Stimulated activated CD8-positive, alpha-beta memory T cell treated with anti-CD3 and anti-CD28 coated beads, Interleukin-4, amount 100 ng/mL, for 4 hours (primary cell): ENCODE results near the gene RTRAF.

Experiments
- DNase-seq, 2 donors: peaks; one replicate each; pipeline ENCODE4 v3.0.0-alpha.2; 2020; ENCODE audit warnings: low read depth in 2 of 2, low spot score in 1 of 2

The RTRAF gene

DNA sequence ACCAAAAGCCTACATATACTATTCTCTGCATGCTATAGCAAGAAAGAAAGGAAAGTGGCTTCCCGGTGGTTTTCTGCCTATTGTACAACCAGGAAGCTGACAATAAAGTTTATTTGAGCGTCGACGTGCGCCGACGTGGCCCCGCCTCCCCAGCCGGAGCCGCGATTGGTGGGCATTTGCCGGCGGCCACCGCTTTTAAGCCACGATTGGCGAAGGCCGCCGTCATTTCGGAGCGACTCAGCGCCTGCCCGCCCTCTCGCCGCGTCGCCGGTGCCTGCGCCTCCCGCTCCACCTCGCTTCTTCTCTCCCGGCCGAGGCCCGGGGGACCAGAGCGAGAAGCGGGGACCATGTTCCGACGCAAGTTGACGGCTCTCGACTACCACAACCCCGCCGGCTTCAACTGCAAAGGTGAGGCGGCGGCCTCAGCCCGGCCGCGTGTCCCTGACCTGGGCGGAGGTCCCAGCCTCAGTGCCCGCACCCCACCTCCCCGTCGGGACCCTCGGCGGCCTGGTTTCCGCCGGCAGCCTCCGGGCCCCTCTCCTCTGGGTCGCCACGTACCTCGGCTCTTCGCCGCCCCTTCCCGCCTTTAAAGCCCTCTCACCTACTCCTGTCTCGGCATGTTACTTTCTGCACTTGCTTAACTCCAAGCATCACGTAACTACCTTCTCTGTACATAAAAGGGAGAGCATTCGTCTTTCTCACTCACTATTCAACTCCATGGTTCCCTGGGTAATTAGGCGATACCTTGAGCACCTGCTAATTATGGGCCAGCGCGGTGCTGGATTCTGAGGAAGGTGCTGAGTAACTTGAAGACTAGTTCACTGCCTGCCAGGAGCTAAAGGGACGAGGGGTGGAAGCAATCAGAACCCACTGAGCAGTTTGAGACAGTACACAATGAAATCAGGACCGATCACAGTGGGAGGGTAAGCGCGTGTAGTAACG lies at the start of gene RTRAF:
TSS of gene RTRAF (plus strand) at position 254 of the 942 bp plus-strand sequence. CDS start at position 348, 94 bp downstream.
- DNase-seq = peak; percentile 73 to 83

DNA sequence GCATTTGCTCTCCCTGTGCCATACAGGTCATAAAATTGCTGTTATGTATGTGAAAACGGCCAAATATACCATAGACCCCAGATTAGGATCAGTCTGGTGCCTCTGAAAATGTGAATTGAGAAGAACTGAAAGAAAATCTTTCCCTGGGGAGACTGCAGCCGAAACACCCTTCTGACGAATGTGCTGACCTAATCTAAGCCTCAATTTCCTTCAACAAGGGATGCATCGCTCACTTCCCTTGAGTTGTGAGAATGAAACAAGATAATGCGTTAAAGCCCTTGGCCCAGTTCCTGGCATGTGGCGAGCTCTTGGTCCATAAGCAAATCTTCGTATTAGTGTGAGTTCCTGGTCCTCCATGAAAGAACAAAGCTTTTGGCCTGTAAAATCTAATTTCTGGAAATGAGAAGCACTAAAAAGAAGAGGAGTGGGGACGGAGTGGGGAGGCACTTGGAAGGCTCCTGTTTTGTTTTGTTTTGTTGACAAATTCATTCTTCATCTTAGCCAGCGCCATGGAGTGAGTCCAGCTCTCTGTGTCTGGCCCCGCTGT lies 49.5 kb upstream of the RTRAF start:
- no peak for DNase-seq

DNA sequence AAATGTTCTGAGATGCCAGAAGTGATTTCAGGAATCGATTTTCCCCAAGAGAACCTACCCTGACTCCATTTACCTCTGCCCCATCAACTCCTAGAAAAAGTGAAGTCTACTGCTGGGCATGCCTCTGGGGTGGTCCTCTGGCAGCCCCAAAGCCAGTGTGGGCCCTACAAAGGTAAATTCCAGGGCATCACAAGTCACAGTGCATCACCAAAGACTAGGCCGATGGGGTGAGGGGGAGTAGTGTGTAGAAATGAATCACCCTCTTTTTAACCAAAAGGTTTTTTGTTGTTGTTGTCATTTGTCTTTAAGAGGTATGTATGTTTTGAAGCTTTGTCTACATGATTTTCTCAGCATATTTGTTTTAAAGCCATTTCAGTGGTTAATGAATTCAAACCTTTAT lies 46.4 kb upstream of the RTRAF start:
- no peak for DNase-seq

DNA sequence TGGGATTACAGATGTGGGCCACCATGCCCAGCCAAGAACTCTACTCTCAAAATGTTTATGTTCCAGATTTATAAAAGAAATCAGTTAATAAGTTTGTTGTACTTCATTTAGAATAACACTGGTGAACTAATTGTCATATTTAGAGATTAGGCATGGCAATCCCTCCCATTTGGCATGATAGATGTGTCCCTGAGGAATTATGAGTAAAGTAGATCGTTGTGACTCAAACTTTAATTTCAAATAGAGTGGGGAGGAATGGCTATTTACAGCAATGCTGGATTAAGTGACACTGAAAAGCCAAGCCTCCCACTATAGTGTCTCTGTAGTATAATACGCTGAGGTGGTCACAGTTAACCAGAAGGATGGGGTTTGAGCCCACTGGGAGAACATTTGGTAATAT lies 39.3 kb upstream of the RTRAF start:
- DNase-seq = no peak

DNA sequence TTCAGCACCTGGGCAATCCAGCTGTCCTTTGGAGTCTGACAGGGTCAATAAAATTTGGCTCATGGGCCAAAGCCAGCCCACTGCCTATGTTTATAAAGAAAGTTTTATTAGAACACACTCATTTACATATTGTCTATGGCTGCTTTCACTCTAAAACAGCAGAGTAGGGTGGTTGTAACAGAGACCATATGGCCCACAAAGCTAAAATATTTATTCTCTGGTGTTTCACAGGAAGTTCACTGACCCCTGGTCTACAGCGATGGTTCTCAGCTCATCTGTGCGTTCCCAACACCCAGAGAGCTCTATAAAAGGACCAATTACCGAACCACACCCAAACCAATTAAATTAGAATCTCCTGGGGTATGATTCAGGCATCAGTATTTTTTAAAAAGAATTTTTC lies 37.7 kb upstream of the RTRAF start:
- DNase-seq = no peak

DNA sequence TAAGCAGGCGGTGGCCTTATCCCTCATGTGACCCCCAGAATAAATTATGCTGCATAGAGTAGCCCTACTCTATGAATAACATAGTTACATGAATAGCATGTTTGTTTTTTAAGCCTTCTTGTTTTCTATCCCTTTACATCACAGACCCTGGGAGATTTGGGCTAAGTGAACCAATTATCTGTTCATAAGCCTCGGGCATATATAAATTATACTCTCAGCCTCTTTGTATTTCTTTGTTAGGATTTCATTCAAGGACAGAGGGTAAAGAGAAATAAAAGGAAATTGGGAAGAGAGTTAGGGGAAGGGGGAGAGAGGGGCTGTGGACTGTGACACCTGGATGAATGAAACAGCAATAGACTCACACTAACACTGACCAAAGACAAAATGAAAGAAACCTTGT lies 35.3 kb upstream of the RTRAF start:
- DNase-seq = no peak

DNA sequence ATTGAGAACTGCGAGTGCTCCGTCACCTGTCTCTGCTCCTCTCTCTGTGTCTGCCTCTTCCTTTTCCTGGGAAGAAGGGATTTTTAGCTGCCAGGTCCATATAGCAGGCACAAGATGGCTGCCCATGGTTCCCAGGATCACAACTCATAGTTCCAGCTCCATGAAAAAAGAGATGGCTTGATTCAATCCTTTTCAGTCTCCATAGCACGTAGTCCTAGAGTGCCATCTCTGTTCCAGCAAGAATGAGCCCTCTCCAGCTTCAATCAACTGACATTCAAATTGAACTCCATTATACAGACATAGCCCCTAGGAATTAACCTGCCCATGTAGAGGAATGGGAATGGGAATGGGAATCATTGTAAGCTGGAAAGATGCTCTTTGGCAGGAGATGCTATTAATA lies 34.7 kb upstream of the RTRAF start:
- DNase-seq = no peak

DNA sequence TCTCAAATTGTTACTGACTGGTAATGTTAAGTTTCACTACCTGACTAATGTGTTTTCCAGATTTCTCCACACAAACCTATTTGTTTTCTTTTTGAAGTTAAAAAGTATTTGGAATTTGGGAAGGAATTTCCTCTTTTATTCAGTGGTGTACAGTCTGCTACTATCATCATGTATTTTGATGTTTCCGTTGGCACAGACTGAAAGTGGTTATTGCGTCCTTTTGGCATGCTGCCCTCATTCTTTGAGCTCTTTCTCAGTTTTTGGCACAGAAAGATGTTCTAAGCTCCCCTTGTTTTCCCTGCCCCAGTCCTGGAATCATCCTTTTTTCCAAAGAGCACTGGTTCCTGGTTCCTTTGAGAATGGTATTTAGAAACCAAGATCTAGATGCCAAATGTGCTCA lies 31.4 kb upstream of the RTRAF start:
- DNase-seq = no peak

DNA sequence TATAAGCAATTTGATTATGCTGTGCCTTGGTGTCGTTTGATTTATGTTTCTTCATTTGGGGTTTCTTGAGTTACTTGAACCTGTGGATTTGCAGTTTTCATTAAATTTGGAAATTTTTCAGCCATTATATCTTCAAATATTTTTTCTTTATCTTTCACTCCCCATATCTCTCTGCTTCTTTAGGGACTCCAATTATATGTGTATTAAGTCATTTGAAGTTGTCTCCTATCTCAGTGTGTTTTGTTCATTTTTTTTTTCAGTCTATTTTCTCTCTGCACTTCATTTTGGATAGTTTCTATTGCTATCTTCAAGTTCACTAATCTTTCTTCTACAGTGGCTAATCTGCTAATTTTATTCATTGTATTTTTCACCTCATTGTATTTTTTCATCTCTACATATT lies 29.4 kb upstream of the RTRAF start:
- DNase-seq = no peak

DNA sequence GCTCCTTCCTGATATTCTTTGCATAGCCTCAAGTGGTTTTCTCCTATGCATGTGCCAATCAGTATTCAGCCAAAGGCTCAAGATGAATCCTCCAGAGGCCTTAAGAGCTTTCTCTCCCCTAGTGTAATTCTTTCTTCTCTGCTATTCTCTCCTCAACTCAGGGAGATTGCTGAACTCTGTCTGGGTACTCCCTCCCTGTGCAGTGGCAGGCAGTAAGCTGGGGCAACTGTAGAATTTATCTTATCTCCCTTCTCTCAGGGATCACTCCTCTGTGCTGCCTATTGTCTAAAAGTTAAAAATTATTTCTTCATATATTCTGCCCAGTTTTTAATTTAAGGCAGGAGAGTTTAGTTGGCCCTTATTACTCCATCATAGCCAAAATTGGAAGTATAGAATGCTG lies 28.5 kb upstream of the RTRAF start:
- DNase-seq = no peak

DNA sequence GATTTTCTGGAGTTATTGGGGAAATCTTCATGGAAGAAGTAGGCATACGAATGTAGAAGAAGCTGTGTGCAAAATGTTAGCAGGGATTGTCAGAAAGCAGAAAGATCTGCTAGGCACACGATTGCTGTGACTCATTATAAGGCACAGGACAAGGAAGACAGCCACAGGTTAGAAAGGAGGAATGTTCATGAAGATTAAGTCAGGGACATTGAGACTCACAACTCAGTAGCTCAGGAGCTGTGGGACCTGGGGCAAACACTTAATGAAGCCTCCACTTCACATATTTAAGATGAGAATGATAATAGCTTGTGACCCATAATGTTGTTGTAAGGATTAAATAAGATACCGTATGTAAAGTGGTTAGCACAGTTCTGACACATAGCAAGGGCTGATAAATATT lies 26.6 kb upstream of the RTRAF start:
- no peak for DNase-seq

DNA sequence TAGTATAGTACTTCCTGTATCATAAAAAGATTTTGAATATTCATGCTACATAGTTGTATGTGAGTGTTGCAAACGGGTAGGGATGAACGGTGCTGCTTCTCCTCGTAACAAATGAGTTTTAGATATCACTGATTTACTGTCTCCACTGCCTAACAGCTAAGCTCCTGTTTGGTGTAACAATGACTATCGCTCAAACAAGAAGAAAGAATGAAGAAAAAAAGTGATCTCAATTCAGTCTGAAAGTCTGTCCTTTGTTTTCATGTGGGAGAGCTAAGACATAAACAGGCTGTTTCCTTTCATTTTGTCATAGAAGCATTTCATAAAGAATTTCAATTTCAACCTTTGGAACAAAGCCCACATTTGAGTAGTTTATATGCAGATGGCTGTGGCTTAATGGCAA lies 26.1 kb upstream of the RTRAF start:
- DNase-seq = no peak

DNA sequence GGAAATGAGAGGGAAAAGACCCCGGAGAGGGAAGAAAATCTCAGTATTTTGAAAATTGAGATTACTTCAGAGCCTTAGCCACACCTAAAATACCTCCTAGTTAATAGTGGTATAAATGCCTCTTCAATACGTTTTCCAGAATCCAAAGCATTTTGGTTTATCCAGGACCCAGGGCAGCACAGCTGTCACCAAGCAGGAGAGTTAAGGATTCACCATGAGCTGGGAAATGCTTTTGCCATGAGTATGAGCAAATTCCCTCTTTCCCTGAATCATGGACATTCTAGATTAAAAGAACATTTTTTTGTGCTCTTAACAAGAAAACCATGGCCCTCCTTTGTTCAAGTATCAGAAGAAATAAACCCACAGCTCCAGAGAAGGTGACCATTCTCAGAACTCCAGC lies 21.8 kb upstream of the RTRAF start:
- DNase-seq = no peak

DNA sequence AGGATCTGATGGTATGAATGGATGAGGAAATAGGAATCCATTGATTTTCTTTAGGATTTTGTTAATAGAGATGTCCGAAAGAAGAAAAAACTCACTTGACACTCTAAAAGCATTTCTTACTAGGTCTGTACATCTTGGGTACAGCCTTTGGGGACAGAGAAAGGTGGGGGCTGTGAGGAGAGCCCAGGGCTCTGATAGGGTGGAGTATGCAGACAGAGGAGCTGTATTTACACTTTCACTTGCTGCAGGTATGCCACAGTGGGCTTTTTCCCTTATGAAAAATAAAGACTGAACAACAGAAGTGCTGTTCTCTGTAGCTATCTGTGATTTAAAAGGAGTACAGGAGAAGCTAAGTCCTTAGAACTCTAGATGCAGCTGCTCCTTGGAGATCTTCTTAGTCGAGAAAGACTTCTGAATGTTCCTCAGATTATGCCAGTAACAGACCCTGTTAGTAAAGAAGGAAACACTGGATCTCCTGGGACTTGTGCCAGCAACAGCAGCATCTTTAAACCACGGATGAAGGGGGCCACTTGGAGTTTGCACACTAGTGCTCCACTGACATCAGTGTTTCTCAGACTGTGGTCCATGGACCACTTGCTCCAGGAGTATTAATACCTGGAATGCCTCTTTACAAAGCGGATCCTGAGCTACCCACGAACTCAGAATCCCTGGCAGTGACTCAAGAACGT lies 19.4 kb upstream of the RTRAF start:
- no peak for DNase-seq

DNA sequence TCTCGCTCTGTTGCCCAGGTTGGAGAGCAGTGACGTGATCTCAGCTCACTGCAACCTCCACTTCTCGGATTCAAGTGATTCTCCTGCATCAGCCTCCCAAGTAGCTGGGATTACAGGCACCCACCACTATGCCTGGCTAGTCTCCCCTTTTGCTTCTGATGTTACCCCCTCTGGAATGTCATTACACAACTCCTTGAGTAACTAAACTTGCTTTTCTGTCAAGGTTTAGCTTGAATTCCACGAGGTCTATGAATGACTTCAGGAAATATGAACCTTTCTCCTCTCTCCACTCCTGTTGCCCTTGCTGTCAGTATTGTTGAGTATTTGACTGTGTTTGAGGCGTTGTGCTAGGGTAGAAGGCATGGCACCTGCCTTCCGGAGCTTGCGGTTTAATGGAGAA lies 16.8 kb upstream of the RTRAF start:
- no peak for DNase-seq

DNA sequence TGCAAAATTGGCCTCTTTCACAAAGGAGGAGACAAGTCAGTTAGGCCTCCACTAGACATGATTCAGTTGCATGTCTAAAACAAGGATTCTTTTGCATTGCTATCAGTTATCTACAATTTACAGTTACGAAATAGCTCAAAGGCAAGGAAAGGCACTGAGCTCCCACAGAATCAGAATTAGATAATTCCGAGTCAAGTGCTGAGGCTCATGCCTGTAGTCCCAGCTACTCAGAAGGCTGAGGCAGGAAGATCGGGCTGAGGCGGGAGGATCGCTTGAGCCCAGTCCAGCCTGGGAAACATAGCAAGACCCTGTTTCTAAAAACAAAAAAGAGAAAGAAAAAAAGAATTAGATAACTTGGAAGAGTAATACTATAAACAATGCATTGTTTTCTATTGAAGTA lies 12.3 kb upstream of the RTRAF start:
- no peak for DNase-seq

DNA sequence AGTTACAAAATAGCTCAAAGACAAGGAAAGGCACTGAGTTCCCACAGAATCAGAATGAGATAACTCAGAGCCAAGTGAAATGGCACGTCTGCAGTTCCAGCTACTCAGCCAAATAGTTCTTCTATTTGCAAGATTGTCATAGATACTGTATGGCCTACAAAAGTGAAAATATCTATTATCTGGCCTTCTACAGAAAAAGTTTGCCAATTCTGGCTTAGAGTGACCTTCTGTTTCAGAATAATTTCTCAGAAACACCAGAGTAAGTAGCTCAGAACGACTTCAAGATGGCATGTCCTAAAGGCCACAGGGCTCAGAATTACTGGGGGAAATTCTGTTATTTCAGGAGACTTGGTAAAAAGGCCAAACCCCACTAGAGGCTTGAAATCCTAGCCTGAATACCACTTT lies 10.7 kb upstream of the RTRAF start:
- DNase-seq = no peak

DNA sequence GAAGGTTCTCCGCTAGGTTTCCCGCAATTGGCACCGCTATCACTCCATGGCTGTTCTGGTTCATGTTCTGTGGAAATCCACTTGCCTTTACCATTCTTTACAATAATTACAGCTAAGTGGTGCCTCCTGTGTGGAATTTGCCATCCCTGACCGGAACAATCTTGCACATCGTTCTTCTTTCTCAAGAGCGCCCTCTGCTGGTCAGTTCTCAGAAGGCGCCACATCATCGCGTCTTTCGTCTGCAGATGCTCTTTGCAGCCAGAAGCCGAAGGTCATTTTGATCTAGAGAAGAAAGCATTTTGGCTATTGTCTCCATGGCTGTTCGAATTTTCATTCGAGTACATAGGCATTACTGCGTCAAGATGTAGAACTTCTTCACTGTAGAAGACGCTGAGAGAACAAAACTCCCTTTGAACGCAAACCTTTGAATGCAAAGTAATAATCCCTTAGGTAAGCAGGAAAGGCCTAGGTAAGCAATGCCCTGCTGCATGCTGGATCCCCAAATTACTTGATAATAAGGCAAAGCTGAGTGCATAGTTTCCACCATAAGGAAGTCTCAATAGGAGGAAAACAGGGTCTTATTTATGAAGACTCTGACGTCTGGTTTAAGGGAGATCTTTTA lies 10.1 kb upstream of the RTRAF start:
- peak; percentile 55 to 79 for DNase-seq

DNA sequence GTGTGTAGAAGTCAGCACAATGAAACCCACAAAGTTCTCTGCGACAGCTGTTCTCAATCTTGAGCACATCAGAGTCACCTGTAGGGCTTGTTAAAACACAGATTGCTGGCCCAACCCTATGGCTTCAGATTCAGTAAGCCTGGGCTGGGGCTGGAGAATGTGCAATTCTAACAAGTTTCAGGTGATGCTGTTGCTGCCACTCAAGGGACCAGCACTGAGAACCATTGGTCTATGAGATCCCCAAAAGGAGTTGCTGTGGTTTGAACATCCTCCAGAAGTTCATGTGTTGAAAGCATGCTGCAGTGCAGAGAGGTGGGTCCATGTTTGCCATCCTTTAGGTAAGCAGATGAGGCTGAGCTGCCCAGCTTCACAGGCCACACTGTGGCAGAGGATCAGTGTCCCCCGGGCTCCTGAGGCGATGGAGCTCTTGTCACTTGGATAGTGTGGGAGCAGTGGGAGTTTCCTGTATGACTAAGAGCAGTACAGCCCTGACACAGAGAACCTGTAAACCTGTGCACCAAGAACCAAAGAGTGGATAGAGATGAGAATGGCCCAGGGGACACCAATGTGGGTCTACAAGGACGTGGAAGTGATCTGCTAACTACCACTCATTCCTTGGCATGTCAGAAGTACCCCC lies 8.0 kb upstream of the RTRAF start:
- no peak for DNase-seq

DNA sequence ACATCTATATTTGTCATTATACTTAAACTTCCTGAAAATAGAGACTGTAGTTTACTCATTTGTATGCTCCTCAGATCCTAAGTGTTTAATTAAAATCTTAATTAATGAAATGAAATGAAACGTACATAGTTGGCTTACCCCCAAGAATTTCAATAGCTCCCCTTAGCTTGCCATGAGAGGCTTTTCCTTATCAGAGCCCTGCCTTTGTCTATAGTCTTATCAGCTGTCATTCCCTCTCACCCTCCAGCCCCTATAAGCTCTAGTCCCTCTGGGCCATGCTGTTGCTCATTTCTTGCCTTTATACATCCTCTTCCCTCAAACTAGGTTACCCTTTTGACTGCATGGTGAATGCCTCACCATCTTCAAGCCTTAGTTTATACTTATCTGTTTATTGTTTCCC lies 1.1 kb upstream of the RTRAF start:
- no peak for DNase-seq

DNA sequence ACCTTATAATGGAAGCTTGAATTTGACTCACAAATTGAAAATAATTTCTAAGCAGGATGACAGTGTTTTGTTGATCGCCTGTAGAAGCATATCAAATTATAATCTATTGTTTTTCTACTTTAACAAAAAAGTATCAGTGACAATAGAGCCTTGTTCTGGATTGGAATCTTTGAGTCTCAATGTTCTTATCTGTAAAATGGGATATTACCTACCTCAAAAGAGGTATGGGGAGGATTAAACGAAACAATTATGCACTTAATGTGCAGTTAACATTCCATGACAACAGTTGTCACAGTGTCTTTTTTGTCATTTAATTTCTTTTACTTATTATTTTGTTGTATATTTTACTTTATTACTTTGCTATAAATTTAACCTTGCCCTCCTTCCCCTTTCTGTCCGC lies 1.1 kb downstream of the RTRAF start:
- no peak for DNase-seq
